Hepatocyte (in vitro differentiated cells): ENCODE measurements around the gene AKR1E2. TPM values are rescaled to one million over a fixed set of nuclear protein-coding genes. Genes with fewer than 3 reads are reported as not detected.

Source experiments
- DNase-seq: peaks from one replicate; pipeline ENCODE4 v3.0.0-alpha.2; 2016; ENCODE audit warnings: low spot score
- H2AFZ ChIP-seq: fragments of 200-600 bp; sonication (generic); 2 replicates; pipeline ENCODE4 v1.6.0; 2016; ENCODE audit warnings: antibody characterized with exemption, mild to moderate bottlenecking
- H3K27ac ChIP-seq: fragments of 200-600 bp; sonication (generic); 2 replicates; pipeline ENCODE4 v1.5.1; 2016; ENCODE audit warnings: mild to moderate bottlenecking
- H3K27me3 ChIP-seq: fragments of 200-600 bp; sonication (generic); 2 replicates; pipeline ENCODE4 v1.6.1; 2016
- H3K36me3 ChIP-seq: fragments of 200-600 bp; sonication (generic); replicated peaks from 2 replicates; pipeline ENCODE4 v1.5.1; 2016; ENCODE audit warnings: low read depth; ENCODE audit not compliant: insufficient read depth
- H3K4me1 ChIP-seq: fragments of 200-600 bp; sonication (generic); 2 replicates; pipeline ENCODE4 v1.5.1; 2016; ENCODE audit warnings: mild to moderate bottlenecking, moderate library complexity; ENCODE audit not compliant: insufficient read depth
- H3K4me2 ChIP-seq: fragments of 200-600 bp; sonication (generic); 2 replicates; pipeline ENCODE4 v1.6.0; 2016
- H3K4me3 ChIP-seq: fragments of 200-600 bp; sonication (generic); 2 replicates; pipeline ENCODE4 v1.5.1; 2016; ENCODE audit warnings: mild to moderate bottlenecking
- H3K79me2 ChIP-seq: fragments of 200-600 bp; sonication (generic); 2 replicates; pipeline ENCODE4 v1.6.0; 2017; ENCODE audit warnings: mild to moderate bottlenecking
- H3K9me2 ChIP-seq: fragments of 200-600 bp; sonication (generic); replicated peaks from 2 replicates; pipeline ENCODE4 v1.6.0; 2017; ENCODE audit warnings: mild to moderate bottlenecking; ENCODE audit not compliant: insufficient read depth
- H3K9me3 ChIP-seq: fragments of 200-600 bp; sonication (generic); 2 replicates; pipeline ENCODE4 v1.5.1; 2016; ENCODE audit warnings: low read depth, mild to moderate bottlenecking
- H4K20me1 ChIP-seq: fragments of 200-600 bp; sonication (generic); 2 replicates; pipeline ENCODE4 v1.6.0; 2016; ENCODE audit warnings: mild to moderate bottlenecking; ENCODE audit not compliant: insufficient read depth, poor library complexity, severe bottlenecking
- CTCF ChIP-seq: fragments of 200-600 bp; sonication (generic); IDR thresholded peaks from 2 replicates; pipeline ENCODE4 v1.5.1; 2016; ENCODE audit warnings: antibody characterized with exemption, mild to moderate bottlenecking; ENCODE audit not compliant: poor library complexity
- EZH2 ChIP-seq: fragments of 200-600 bp; sonication (generic); IDR thresholded peaks from 2 replicates; pipeline ENCODE4 v1.6.1; 2016; ENCODE audit warnings: antibody characterized with exemption, mild to moderate bottlenecking, borderline replicate concordance
- EZH2phosphoT487 ChIP-seq: fragments of 200-600 bp; sonication (generic); IDR thresholded peaks from one replicate; pipeline ENCODE4 v1.6.1; 2018; ENCODE audit warnings: antibody characterized with exemption, mild to moderate bottlenecking, low read depth, moderate library complexity; ENCODE audit not compliant: unreplicated experiment, severe bottlenecking
- WGBS: methylation state at CpG from one replicate; pipeline ENCODE4 v1.1.6; 2016; ENCODE audit warnings: low lambda C conversion rate; ENCODE audit errors: missing lambda C conversion rate; 5-methylcytosine and 5-hydroxymethylcytosine counted together
- polyA plus RNA-seq: library from polyadenylated mRNA; unstranded; fragments of >200 nt; fragmentation: Nextera tagmentation; extraction: Ambion mirVana; gene quantifications from 2 replicates; pipeline ENCODE4 v1.2.1, GENCODE V29; 2016
- total RNA-seq: library from RNA; depleted of rRNA; stranded (reverse); fragments of >200 nt; gene quantifications from 2 replicates; pipeline ENCODE4 v1.2.3, GENCODE V29; 2014

The AKR1E2 gene
- total and polyA plus RNA-seq, 2 experiments from 2014 or later = 1.6 to 4.2 TPM

GRCh38 chr10:4831091-4831490 is 5.1 kb downstream of the AKR1E2 start:
- H3K4me2 ChIP-seq = no peak overlapping the region
- H2AFZ ChIP-seq = no peak overlapping the region
- H3K79me2 ChIP-seq = no peaks in the 10 kb centered on the region
- H3K9me2 ChIP-seq = no peaks in the 10 kb centered on the region
- 91% methylated on average over 5 of the region's 5 CpGs for WGBS
- DNase-seq = no peak
- H3K27ac ChIP-seq = no peak overlapping the region
- H3K36me3 ChIP-seq = no peaks in the 10 kb centered on the region
- no peaks in the 10 kb centered on the region for H3K27me3 ChIP-seq
- no peaks in the 10 kb centered on the region for H3K9me3 ChIP-seq
- TF ChIP-seq CTCF = no peak
- no peak for TF ChIP-seq EZH2
- H3K4me1 ChIP-seq = no peaks in the 10 kb centered on the region
- H4K20me1 ChIP-seq = no peaks in the 10 kb centered on the region
- H3K4me3 ChIP-seq = no peak overlapping the region

- 97% methylated on average over 7 of the region's 7 CpGs for WGBS
- H3K36me3 ChIP-seq = no peaks in the 10 kb centered on the region
- no peak overlapping the region for H3K27ac ChIP-seq
- H3K27me3 ChIP-seq = no peaks in the 10 kb centered on the region
- no peak overlapping the region for H3K4me3 ChIP-seq
- H2AFZ ChIP-seq = no peak overlapping the region
- no peak for TF ChIP-seq CTCF
- TF ChIP-seq EZH2phosphoT487 = no peak
- no peak for TF ChIP-seq EZH2
- no peaks in the 10 kb centered on the region for H4K20me1 ChIP-seq
- no peak for DNase-seq
- no peaks in the 10 kb centered on the region for H3K9me3 ChIP-seq
- no peak overlapping the region for H3K4me2 ChIP-seq
- H3K4me1 ChIP-seq = peaks cover 4% of the 10 kb centered on the region
- no peaks in the 10 kb centered on the region for H3K79me2 ChIP-seq
- no peaks in the 10 kb centered on the region for H3K9me2 ChIP-seq
Observed at GRCh38 chr10:4833286-4833685, 7.3 kb downstream of the AKR1E2 start.

DNA sequence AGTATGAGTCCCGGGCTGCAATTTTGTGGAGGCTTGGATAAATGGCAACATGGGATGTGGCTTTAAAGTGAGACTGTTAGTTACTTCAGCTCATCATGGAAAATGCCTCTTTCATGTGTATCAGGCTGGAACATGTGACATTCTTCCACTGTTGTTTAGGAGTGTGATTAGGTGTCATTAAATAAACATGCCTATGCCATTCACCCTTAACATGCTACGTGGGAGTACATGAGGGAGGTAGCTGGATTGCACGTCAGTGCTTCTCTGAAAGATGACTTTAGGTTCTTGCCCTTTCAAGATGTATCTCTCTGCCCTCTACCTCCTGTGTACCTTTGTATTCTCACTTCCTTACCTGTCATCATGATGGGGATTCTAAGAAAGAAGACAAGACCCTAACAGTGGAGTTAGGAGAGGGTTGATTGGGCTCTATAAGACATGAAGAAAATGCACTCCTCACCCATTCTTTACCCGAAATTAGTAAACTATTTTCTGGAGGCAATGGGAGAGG is 8.9 kb downstream of the AKR1E2 start:
- Histone ChIP-seq H3K4me1 (peaks cover 4% of the 10 kb centered on the region), H3K36me3 (no peaks in the 10 kb centered on the region), H3K4me2 (no peak overlapping the region), H2AFZ (no peak overlapping the region), H3K79me2 (no peaks in the 10 kb centered on the region), H3K9me2 (no peaks in the 10 kb centered on the region), H3K27ac (no peak overlapping the region), H4K20me1 (no peaks in the 10 kb centered on the region), H3K9me3 (no peaks in the 10 kb centered on the region), H3K4me3 (no peak overlapping the region), H3K27me3 (no peaks in the 10 kb centered on the region)
- TF ChIP-seq CTCF (no peak), EZH2phosphoT487 (no peak), EZH2 (no peak)
- 90% methylated on average over 4 of the region's 4 CpGs for WGBS
- DNase-seq = no peak

- no peaks in the 10 kb centered on the region for H3K27me3 ChIP-seq
- no peak overlapping the region for H3K4me3 ChIP-seq
- TF ChIP-seq CTCF (no peak), EZH2 (no peak), EZH2phosphoT487 (no peak)
- no peaks in the 10 kb centered on the region for H4K20me1 ChIP-seq
- H3K36me3 ChIP-seq = no peaks in the 10 kb centered on the region
- DNase-seq = no peak
- H3K79me2 ChIP-seq = no peaks in the 10 kb centered on the region
- no peak overlapping the region for H3K4me2 ChIP-seq
- H3K27ac ChIP-seq = no peak overlapping the region
- H3K9me3 ChIP-seq = no peaks in the 10 kb centered on the region
- no peaks in the 10 kb centered on the region for H3K9me2 ChIP-seq
- 81% methylated on average over 5 of the region's 5 CpGs for WGBS
- H2AFZ ChIP-seq = no peak overlapping the region
- H3K4me1 ChIP-seq = peaks cover 4% of the 10 kb centered on the region
Observed at GRCh38 chr10:4835494-4835918, 9.5 kb downstream of the AKR1E2 start.
